HG02973 (cell line): ENCODE data around the gene KRT34.

Source experiments
- ATAC-seq: cut with Tn5 transposase; IDR thresholded peaks from one replicate; pipeline ENCODE4 v1.9.1; 2021; ENCODE audit warnings: moderate library complexity; ENCODE audit not compliant: unreplicated experiment

KRT34 gene

GRCh38 chr17:41333836-41334235 is 48.3 kb downstream of the KRT34 start:
- ATAC-seq: no peak

- no peak for ATAC-seq
These were observed 49.0 kb downstream of the KRT34 start for GRCh38 chr17:41333098-41333497.

- ATAC-seq: no peak
These were observed 49.9 kb downstream of the KRT34 start for GRCh38 chr17:41332239-41332638.

GRCh38 chr17:41331606-41332005 is 50.5 kb downstream of the KRT34 start:
- ATAC-seq: no peak

- no peak for ATAC-seq
These were observed 52.7 kb downstream of the KRT34 start for GRCh38 chr17:41329279-41329948.

- ATAC-seq: no peak
These were observed 53.9 kb downstream of the KRT34 start for GRCh38 chr17:41328207-41328606.
